Neural progenitor cell (in vitro differentiated cells): ENCODE measurements around the gene MPL.

ENCODE experiments used
- CTCF ChIP-seq: fragments of 200-600 bp; sonication (generic); IDR thresholded peaks from 2 replicates; pipeline ENCODE4 v1.5.1; 2017; ENCODE audit warnings: antibody characterized with exemption, mild to moderate bottlenecking
- EZH2 ChIP-seq: fragments of 200-600 bp; sonication (generic); IDR thresholded peaks from 2 replicates; pipeline ENCODE4 v1.6.1; 2017; ENCODE audit warnings: antibody characterized with exemption, mild to moderate bottlenecking, moderate library complexity
- EZH2phosphoT487 ChIP-seq: fragments of 200-600 bp; sonication (generic); IDR thresholded peaks from 2 replicates; pipeline ENCODE4 v1.6.1; 2017; ENCODE audit warnings: antibody characterized with exemption

DNA sequence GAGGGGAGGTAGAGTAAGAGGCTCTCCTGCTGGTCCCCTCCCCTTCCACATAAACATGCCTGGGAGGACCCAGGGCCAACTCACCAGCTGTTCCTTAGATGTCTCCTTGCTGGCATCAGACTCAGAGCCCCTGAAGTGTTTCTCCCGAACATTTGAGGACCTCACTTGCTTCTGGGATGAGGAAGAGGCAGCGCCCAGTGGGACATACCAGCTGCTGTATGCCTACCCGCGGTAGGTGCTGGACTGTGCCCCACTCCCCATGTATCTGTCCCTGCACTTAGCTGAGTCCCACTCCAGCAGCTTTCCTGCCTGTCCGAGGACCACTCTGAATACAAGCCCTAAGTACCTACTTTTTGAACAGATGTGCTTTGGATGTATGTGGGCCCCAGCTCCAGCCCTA, 383 bp downstream of the MPL start:
- TF ChIP-seq CTCF (no peak), EZH2phosphoT487 (no peak), EZH2 (no peak)
